ENCODE data around the gene KRT15.

The KRT15 gene

GRCh38 chr17:41528959-41529353, 10.3 kb upstream of the KRT15 start:
- H3K4me3 ChIP-seq (ENCODE audit: low read depth, low read length, poor library complexity, severe bottlenecking): no peak overlapping the region
- no peaks in the 10 kb centered on the region for H3K36me3 ChIP-seq (ENCODE audit: insufficient read depth, low read length)
- H3F3A ChIP-seq (ENCODE audit: insufficient read depth, low read length): no peaks in the 10 kb centered on the region
- TF ChIP-seq CTCF (IDR thresholded peaks at IDR 0.05; ENCODE audit: low read length) (no peak), EZH2 (IDR thresholded peaks at IDR 0.05; ENCODE audit: borderline replicate concordance, low read length) (no peak)
- H4K20me1 ChIP-seq (ENCODE audit: insufficient read depth, low read length): no peaks in the 10 kb centered on the region
- no peaks in the 10 kb centered on the region for H3K4me1 ChIP-seq (ENCODE audit: insufficient read depth, low read length, severe bottlenecking)
- no peak overlapping the region for H3K4me2 ChIP-seq (ENCODE audit: low read length)
- no peaks in the 10 kb centered on the region for H3K9me2 ChIP-seq (ENCODE audit: low read depth, low read length)
- H3K79me2 ChIP-seq (ENCODE audit: insufficient read depth, low read length): no peaks in the 10 kb centered on the region
- H3K9ac ChIP-seq (ENCODE audit: low read length): no peak overlapping the region
- H2AFZ ChIP-seq (ENCODE audit: low read length): no peak overlapping the region
- no peak overlapping the region for H3K27ac ChIP-seq (ENCODE audit: low read depth, low read length, poor library complexity, severe bottlenecking)
- H3K9me3 ChIP-seq (ENCODE audit: low read length): no peaks in the 10 kb centered on the region
- no peaks in the 10 kb centered on the region for H3K27me3 ChIP-seq (ENCODE audit: insufficient read depth, low read length)

GRCh38 chr17:41527063-41528023, 8.7 kb upstream of the KRT15 start:
- Histone ChIP-seq H3K4me3 (ENCODE audit: low read depth, low read length, poor library complexity, severe bottlenecking) (no peak overlapping the region), H3K9me3 (ENCODE audit: low read length) (no peaks in the 10 kb centered on the region), H3K4me2 (ENCODE audit: low read length) (no peak overlapping the region), H3K27me3 (ENCODE audit: insufficient read depth, low read length) (0 out of 2 replicates have a peak, but pooled peaks cover 3% of the 10 kb centered on the region), H3K27ac (ENCODE audit: low read depth, low read length, poor library complexity, severe bottlenecking) (no peak overlapping the region), H3K9ac (ENCODE audit: low read length) (no peak overlapping the region), H3K36me3 (ENCODE audit: insufficient read depth, low read length) (no peaks in the 10 kb centered on the region), H3K79me2 (ENCODE audit: insufficient read depth, low read length) (no peaks in the 10 kb centered on the region), H2AFZ (ENCODE audit: low read length) (no peak overlapping the region), H4K20me1 (ENCODE audit: insufficient read depth, low read length) (no peaks in the 10 kb centered on the region), H3F3A (ENCODE audit: insufficient read depth, low read length) (no peaks in the 10 kb centered on the region), H3K9me2 (ENCODE audit: low read depth, low read length) (no peaks in the 10 kb centered on the region), H3K4me1 (ENCODE audit: insufficient read depth, low read length, severe bottlenecking) (no peaks in the 10 kb centered on the region)
- TF ChIP-seq EZH2 (IDR thresholded peaks at IDR 0.05; ENCODE audit: borderline replicate concordance, low read length): no peak
- no peak for TF ChIP-seq CTCF (IDR thresholded peaks at IDR 0.05; ENCODE audit: low read length)

- Histone ChIP-seq H3K36me3 (ENCODE audit: insufficient read depth, low read length) (no peaks in the 10 kb centered on the region), H2AFZ (ENCODE audit: low read length) (no peak overlapping the region), H3K4me3 (ENCODE audit: low read depth, low read length, poor library complexity, severe bottlenecking) (no peak overlapping the region), H3K79me2 (ENCODE audit: insufficient read depth, low read length) (no peaks in the 10 kb centered on the region), H3K9me2 (ENCODE audit: low read depth, low read length) (no peaks in the 10 kb centered on the region), H3K9me3 (ENCODE audit: low read length) (no peaks in the 10 kb centered on the region), H3K4me2 (ENCODE audit: low read length) (no peak overlapping the region), H3K4me1 (ENCODE audit: insufficient read depth, low read length, severe bottlenecking) (no peaks in the 10 kb centered on the region), H3K27me3 (ENCODE audit: insufficient read depth, low read length) (0 out of 2 replicates have a peak, but pooled peaks cover 3% of the 10 kb centered on the region), H3K27ac (ENCODE audit: low read depth, low read length, poor library complexity, severe bottlenecking) (no peak overlapping the region), H4K20me1 (ENCODE audit: insufficient read depth, low read length) (no peaks in the 10 kb centered on the region), H3K9ac (ENCODE audit: low read length) (no peak overlapping the region), H3F3A (ENCODE audit: insufficient read depth, low read length) (no peaks in the 10 kb centered on the region)
- TF ChIP-seq EZH2 (IDR thresholded peaks at IDR 0.05; ENCODE audit: borderline replicate concordance, low read length): no peak
- no peak for TF ChIP-seq CTCF (IDR thresholded peaks at IDR 0.05; ENCODE audit: low read length)
Observed at GRCh38 chr17:41524261-41524660, 5.6 kb upstream of the KRT15 start.

Data from OCI-LY1 (cell line).